Measurements from ENCODE around the gene SP6. TPM values are rescaled to one million over a fixed set of nuclear protein-coding genes. Genes with fewer than 3 reads are reported as not detected.

The SP6 gene
- total RNA-seq, 1 donor from 2014 or later = 0.05 TPM

DNA sequence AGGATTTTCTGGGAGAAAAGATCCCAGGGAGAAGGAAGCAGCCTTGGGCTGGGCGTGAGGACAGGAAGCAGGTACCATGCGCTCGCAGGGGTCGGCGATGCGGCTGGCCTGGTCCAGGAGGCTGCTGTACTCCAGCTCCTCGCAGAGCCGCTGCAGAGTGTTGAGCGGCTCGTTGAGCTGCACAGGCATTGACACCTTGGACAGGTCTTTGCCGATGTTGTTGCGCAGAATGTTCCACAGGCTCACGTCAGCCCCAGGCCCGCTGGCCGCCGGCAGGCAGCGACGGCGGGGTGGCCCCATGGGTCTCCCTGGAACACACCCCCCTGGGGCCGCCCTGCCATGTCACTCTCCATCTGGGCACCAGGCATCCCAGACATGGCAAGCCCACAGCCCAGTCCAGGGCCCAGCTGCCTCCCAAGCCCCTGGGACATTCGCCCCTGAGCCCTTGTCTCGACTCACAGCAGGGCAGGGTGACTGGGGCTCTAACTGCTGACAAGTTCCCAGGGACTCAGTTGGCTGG is 37.4 kb downstream of the SP6 start:
- DNase-seq (ENCODE audit: low read depth) = no peak

GRCh38 chr17:47813077-47813476 is 37.9 kb downstream of the SP6 start:
- DNase-seq (ENCODE audit: low read depth) = no peak

GRCh38 chr17:47812146-47812920 is 38.6 kb downstream of the SP6 start:
- no peak for DNase-seq (ENCODE audit: low read depth)

DNA sequence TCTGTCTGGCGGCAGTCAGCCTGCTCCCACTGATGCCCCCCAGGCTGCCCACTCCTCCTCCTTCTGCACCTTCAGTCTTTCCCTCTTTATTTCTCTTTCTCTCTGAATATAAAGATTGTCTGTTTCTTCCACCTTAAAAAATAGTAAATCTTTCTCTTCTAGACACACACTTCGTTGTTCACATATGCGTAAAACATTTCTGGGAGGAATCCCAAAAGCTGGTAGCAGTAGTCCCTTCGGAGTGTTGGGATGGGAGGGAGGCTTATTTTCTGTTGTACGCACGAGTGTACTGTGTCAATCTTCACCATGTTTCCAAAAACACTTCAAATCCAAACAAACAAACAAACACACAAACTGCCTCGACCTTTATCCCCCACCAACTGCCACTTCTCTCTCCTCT is 39.3 kb downstream of the SP6 start:
- DNase-seq (ENCODE audit: low read depth) = no peak

- DNase-seq (ENCODE audit: low read depth) = no peak
Observed at GRCh38 chr17:47810901-47811635, 39.9 kb downstream of the SP6 start.

- peak; percentile 77 for DNase-seq (ENCODE audit: low read depth)
Observed at GRCh38 chr17:47810200-47810821, 40.7 kb downstream of the SP6 start.

GRCh38 chr17:47808830-47809480 is 42.0 kb downstream of the SP6 start:
- no peak for DNase-seq (ENCODE audit: low read depth)

DNA sequence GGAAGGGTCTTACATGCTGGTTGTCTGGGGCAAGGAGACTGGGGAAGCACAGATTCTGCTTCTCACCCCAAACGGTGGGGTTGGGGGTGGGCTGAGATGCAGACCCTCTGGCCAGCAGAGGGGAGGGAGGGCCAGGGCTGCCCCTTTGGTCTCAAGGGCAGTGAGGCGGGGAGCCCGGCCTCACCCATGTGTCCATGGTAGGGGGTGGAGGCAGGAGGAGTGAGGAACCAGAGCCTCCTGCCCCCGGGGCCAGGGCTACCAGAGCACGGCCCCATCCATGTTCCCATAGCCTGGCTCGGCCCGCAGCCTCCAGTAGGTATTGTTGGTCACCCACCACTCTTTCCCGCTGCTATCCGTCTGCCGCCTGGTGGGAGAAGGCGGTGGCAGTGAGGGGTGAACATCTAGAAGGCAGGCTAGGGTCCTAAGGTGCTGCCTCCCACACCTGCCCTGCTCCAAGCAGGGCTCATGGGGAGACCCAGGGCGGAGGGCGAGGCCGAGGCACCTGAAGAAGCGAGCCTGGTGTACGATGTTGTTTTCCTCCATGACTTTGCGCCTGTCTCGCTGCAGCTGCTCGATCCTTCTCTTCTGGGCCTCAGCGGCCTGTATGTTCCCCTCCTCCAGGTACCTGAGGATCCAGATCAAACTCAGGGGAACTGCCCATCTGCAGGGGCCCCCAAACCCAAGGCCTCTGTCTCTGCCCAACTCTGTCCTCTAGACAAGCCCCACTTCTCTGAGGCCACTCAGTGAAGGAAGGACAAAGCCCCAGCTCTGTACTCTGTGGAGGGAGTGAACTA is 42.7 kb downstream of the SP6 start:
- no peak for DNase-seq (ENCODE audit: low read depth)

- DNase-seq (ENCODE audit: low read depth) = no peak
Observed at GRCh38 chr17:47807421-47807820, 43.5 kb downstream of the SP6 start.

DNA sequence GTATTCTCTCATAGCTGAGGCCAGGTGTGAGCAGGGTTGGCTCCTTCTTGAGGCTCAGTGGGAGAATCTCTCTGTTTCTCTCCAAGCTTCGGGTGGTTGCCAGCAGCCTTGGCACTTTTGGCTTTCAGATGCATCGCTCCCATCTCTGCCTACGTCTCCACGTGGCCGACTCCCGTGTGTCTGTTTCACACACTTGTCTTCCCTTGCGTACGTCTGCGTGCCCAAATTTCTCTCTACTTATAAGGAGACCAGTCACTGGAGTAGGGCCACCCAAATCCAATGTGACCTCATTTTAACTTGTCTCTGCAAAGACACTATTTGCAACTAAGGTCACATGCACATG is 44.1 kb downstream of the SP6 start:
- DNase-seq (ENCODE audit: low read depth) = no peak

DNA sequence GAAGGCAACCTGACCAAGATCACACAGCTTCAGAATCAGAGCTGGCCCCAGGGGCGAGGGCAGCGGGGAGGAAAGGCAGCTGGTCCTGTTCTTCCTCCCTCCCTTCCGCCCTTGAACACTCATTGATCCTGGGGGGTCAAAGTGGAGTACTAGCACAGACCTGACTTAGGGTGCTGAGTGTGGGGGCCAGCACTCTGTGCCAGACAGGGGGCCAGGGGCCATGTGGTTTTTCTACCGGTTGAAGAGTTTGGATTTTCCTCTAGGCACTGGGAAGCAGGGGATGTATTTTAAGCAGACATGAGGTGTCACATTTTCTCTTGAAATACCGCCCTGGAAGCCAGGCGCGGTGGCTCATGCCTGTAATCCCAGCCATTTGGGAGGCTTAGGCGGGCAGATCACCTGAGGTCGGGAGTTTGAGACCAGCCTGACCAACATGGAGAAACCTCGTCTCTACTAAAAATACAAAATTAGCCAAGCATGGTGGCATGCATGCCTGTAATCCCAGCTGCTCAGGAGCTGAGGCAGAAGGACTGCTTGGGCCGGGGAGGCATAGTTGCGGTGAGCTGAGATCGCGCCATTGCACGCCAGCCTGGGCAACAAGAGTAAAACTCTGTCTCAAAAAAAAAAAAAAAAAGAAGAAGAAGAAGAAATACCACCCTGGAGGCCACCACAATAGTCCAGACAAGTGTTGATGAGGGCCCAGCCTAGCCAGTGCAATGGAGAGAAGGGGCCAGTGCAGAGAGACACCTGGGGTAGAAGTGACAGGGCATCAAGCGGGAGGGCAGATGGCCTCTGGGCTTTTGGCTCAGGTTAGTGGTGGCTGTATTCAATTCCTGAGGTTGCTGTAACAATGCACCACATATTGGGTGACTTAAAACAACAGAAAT is 44.7 kb downstream of the SP6 start:
- peak; percentile 81 for DNase-seq (ENCODE audit: low read depth)

GRCh38 chr17:47804461-47804860 is 46.5 kb downstream of the SP6 start:
- no peak for DNase-seq (ENCODE audit: low read depth)

- DNase-seq (ENCODE audit: low read depth) = no peak
Observed at GRCh38 chr17:47803751-47804150, 47.2 kb downstream of the SP6 start.

- no peak for DNase-seq (ENCODE audit: low read depth)
Observed at GRCh38 chr17:47803201-47803600, 47.8 kb downstream of the SP6 start.

DNA sequence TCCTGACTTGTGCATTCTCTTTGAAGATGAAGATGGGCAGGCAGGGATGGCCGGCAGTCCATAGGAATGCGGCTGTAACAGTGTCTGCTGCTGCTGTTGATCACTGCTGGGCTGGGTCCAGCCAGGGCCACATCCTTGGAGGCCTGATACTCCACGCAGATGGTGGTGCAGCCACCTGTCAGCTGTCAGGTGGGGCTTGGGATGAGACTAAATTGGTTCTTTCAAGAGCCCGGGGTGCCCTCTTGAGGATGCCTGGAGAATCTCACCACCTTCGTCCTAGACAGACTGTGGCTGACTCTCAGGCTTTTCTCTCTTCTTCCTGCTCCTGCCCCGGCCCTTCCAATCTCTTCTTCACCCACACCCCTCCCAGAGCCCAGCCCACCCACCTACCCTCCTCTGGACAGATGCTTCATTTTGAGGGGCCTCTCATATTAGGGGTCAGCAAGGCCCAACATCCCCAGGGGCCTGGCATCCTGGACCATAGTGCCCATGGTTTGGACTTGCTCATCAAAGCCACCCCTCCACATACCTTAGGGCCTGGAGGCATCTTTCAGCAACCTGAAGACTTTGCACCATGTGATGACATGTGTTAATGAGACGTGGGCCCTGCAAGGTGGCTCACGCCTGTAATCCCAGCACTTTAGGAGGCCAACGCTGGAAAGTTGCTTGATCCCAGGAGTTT is 48.5 kb downstream of the SP6 start:
- DNase-seq (ENCODE audit: low read depth) = peak; percentile 84

- DNase-seq (ENCODE audit: low read depth) = no peak
Observed at GRCh38 chr17:47801906-47802305, 49.1 kb downstream of the SP6 start.

DNA sequence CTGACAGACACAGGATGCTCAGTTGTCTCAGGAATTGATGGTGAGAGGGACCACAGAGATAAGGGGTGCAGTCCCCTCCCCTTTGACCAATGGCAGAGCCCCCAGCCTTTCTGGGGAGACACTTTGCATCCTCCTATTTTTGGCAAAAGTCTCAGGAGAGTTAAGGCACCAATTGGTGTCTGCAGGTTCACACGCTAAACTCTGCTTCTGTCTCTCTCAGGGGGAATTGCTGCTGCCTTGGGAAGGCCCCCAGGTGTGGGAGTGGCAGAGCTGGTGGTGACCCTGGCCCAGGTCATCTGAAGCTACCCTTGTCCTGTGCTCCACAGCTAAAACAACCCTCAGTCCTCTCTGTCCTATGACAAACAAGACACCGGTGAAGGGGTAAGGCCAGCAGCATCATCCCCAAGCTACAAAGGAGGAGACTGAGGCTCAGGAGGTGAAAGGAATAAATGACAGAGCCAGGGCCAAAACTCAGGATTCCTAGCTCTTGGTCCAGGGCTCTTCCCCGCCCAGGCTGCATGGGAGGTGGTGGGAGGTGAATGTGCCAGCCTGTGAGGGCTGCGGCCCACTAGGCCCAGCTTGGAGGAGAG is 49.7 kb downstream of the SP6 start:
- DNase-seq (ENCODE audit: low read depth) = no peak

DNA sequence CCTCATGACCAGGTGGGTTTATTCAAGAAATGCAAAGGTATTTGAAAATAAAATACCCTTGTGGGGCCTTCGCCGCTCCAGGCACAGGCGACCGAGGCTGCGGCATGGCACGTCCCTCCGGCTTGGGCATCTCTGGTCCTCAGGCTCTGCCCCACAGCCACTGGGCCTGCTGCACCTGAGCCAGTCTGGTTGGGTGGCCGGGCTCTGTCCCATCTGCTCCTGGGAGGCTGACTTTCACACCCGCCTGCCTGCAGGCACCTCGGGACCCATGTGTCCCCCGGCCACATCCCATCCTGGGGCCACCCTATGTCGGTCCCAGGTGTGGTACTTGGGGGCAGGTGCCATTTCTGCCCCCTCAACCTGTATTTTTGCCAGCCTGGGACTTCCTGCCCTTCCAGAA is 50.3 kb downstream of the SP6 start:
- DNase-seq (ENCODE audit: low read depth) = no peak

DNA sequence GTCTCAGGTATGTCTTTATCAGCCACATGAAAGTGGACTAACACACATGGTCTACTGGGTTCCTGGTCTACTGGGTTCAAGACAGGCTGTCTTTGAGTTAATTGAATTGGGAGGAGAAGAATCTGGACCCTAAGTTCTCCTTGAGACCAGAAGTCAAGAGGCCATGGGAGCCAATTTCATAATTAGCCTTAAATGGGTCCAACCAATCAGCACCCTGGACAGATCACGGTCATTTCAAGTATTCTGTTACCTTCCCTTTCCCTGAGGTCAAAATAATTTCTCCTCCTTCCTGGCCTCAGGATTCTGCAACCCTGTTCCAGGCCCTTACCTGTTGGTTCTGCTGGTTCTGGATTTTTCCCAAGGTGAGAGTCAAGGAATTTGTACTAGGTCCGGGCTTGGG is 53.2 kb downstream of the SP6 start:
- no peak for DNase-seq (ENCODE audit: low read depth)

Measured in myocyte (in vitro differentiated cells).